ENCODE measurements around the gene RARG. TPM values are rescaled to one million over a fixed set of nuclear protein-coding genes. Genes with fewer than 3 reads are reported as not detected.
A peak's percentile ranks its signal among the peaks of the same experiment; 100 is the strongest.

RARG gene
- total and polyA plus RNA-seq, 2 of the 8 experiments (the other 6 are each of a cell fraction or from before 2014, with no cell fraction given), result 68.6 to 68.9 TPM

DNA sequence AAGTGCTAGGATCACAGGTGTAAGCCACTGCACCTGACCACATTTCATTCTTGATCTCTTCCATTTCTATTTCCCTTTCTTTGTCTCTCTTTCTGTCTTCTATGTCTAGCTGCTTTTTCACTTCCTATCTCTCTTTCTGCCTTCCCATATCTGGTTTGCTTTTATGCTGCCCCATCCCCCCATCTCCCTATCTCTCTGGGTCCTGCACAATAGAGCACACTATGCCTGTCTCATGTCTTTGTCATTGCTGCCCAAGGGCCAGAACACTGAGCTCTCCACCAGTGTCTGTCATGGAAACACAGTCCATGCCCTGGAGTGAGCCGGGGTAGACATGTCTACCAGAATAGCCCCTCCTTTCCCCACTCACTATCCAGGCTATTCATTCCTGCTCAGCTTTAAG, 12.3 kb upstream of the RARG start:
- Histone ChIP-seq H3K23ac (ENCODE audit: insufficient read length) (no peak overlapping the region), H4K91ac (replicated peaks; ENCODE audit: insufficient read length, low read length) (no peak overlapping the region), H4K5ac (ENCODE audit: insufficient read length, low read depth, low read length) (no peak overlapping the region), H2BK5ac (ENCODE audit: low read depth, low read length) (no peak overlapping the region), H3K4ac (replicated peaks; ENCODE audit: insufficient read length, low read depth, low read length) (no peak overlapping the region), H2BK120ac (replicated peaks; ENCODE audit: low read depth, low read length) (no peak overlapping the region), H2BK12ac (ENCODE audit: low read depth, low read length) (peak overlapping the region; percentile 27; the same call in 1 of the 2 replicates), H3K27me3 (replicated peaks in 1 of 4; ENCODE audit: control insufficient read depth in 3 of 4, extremely low read depth in 1 of 4, insufficient read depth in 3 of 4, low read length in 3 of 4) (no peaks in the 10 kb centered on the region; a peak in 1 of 7 replicates), H3K14ac (ENCODE audit: insufficient read length) (no peak overlapping the region), H3K9ac (replicated peaks in 1 of 4; ENCODE audit: extremely low read depth in 1 of 4, low read depth in 3 of 4, low read length in 3 of 4) (no peak overlapping the region), H2BK20ac (ENCODE audit: low read length) (no peak overlapping the region), H3K79me2 (ENCODE audit: control insufficient read depth in 1 of 2, insufficient read depth in 2 of 2, low read length in 2 of 2) (no peaks in the 10 kb centered on the region), H3K23me2 (ENCODE audit: low read depth, low read length) (no peaks in the 10 kb centered on the region), H3K9me3 (ENCODE audit: insufficient read depth in 2 of 2, low read depth in 1 of 2, low read length in 1 of 2) (no peaks in the 10 kb centered on the region), H3K56ac (replicated peaks; ENCODE audit: insufficient read length, low read depth, low read length) (no peak overlapping the region), H3K36me3 (ENCODE audit: control insufficient read depth in 2 of 4, insufficient read depth in 4 of 4, low read length in 3 of 4) (no peaks in the 10 kb centered on the region), H3K4me1 (replicated peaks in 1 of 4; ENCODE audit: control insufficient read depth in 3 of 4, insufficient read depth in 4 of 4, low read length in 3 of 4) (peaks cover 0 to 13% (median 8%) of the 10 kb centered on the region in 4 experiments; a peak in 6 of 7 replicates), H2AK5ac (ENCODE audit: low read depth, low read length) (no peak overlapping the region), H2BK15ac (ENCODE audit: low read length) (no peak overlapping the region), H3K18ac (ENCODE audit: extremely low read depth, low read length) (peak overlapping the region; percentile 4; the same call in 1 of the 2 replicates), H3K4me3 (ENCODE audit: extremely low read depth in 1 of 4, insufficient read depth in 2 of 4, low read depth in 3 of 4, low read length in 4 of 4) (no peak overlapping the region), H3K27ac (ENCODE audit: low read depth, low read length) (no peak overlapping the region), H4K20me1 (replicated peaks in 1 of 2; ENCODE audit: control insufficient read depth in 1 of 2, insufficient read depth in 2 of 2, low read length in 2 of 2) (no peaks in the 10 kb centered on the region), H3K4me2 (ENCODE audit: insufficient read depth in 1 of 2, low read depth in 2 of 2, low read length in 2 of 2) (no peak overlapping the region), H3K79me1 (ENCODE audit: low read depth, low read length) (no peaks in the 10 kb centered on the region), H2AFZ (ENCODE audit: low read length) (no peak overlapping the region; the same call in 1 of the 2 replicates), H4K8ac (ENCODE audit: extremely low read depth, insufficient read depth, low read length) (peak overlapping the region; percentile 12; the same call in 1 of the 2 replicates)
- no peak for FAIRE-seq
- DNase-seq (ENCODE audit: low read depth in 1 of 2, low spot score in 2 of 2), result no peak
- ChIA-PET CTCF (ENCODE audit: partially characterized antibody) (interaction anchor here (1.0 to 23.5 kb wide), 16 partner anchors 8 to 190 kb away, joined by 3 to 535 read pairs (median 6); partner anchors contain the start of genes CSAD, ESPL1 and ITGB7), POLR2A (ENCODE audit: partially characterized antibody) (interaction anchor here (1.2 to 1.5 kb wide), 3 partner anchors 10 to 35 kb away, joined by 3 read pairs; no protein-coding TSS in a partner anchor)
- 70% methylated on average over 1 of the region's 1 CpG; no CpG with 5 or more reads in 1 of the 2 experiments for WGBS, 2 experiments (ENCODE audit: extremely low coverage in 1 of 2, insufficient coverage in 1 of 2, insufficient read length in 1 of 2, insufficient replicate concordance in 2 of 2, low coverage in 1 of 2, low lambda C conversion rate in 2 of 2, missing lambda C conversion rate in 1 of 2)
- TF ChIP-seq GTF2F1 (IDR thresholded peaks at IDR 0.05; ENCODE audit: borderline replicate concordance, low read depth, low read length), result no peak
- no peak for TF ChIP-seq RFX5 (IDR thresholded peaks at IDR 0.05; ENCODE audit: borderline replicate concordance, low read depth, low read length)
- TF ChIP-seq MAX (IDR thresholded peaks at IDR 0.05), result no peak
- no peak for TF ChIP-seq CREB1 (IDR thresholded peaks at IDR 0.05)
- no peak for TF ChIP-seq SIN3A (conservative IDR thresholded peaks at IDR 0.05 in 1 of 2, IDR thresholded peaks at IDR 0.05 in 1 of 2; ENCODE audit: low read depth in 1 of 2, low read length in 2 of 2)
- no peak for TF ChIP-seq ATF3 (IDR thresholded peaks at IDR 0.05; ENCODE audit: insufficient read depth, low read depth, low read length)
- TF ChIP-seq EZH2 (IDR thresholded peaks at IDR 0.05; ENCODE audit: low read depth, low read length, severe bottlenecking), result no peak
- no peak for TF ChIP-seq PHF8 (conservative IDR thresholded peaks at IDR 0.05; ENCODE audit: low read depth, low read length)
- no peak for TF ChIP-seq NANOG (IDR thresholded peaks at IDR 0.05; ENCODE audit: insufficient read depth, low read depth, low read length, poor library complexity, severe bottlenecking)
